ENCODE measurements around the gene PPID.
"Not testable (repeated sequence)": the region's sequence is repeated elsewhere in the genome, so short reads cannot be mapped to it uniquely, and the experiment has no call there.

Gene PPID

GRCh38 chr4:158729716-158730559 lies 6.7 kb upstream of the PPID start:
- peak; percentile 35 for DNase-seq

GRCh38 chr4:158728236-158728635 lies 5.0 kb upstream of the PPID start:
- no peak for DNase-seq

- no peak for DNase-seq
These were observed 3.4 kb upstream of the PPID start for GRCh38 chr4:158726633-158727032.

- DNase-seq = no peak
These were observed 1.4 kb upstream of the PPID start for GRCh38 chr4:158724637-158725036.

GRCh38 chr4:158722291-158722916 lies 792 bp downstream of the PPID start:
- DNase-seq = peak; percentile 20

- no peak for DNase-seq
These were observed 1.5 kb downstream of the PPID start for GRCh38 chr4:158721680-158722079.

- DNase-seq = no peak
These were observed 7.4 kb downstream of the PPID start for GRCh38 chr4:158715802-158716201.

- DNase-seq = no peak
These were observed 8.3 kb downstream of the PPID start for GRCh38 chr4:158714937-158715336.

GRCh38 chr4:158712622-158713021 lies 10.6 kb downstream of the PPID start:
- DNase-seq = not testable (repeated sequence)

GRCh38 chr4:158710814-158711213 lies 12.4 kb downstream of the PPID start:
- no peak for DNase-seq

GRCh38 chr4:158704274-158704673 lies 18.9 kb downstream of the PPID start:
- DNase-seq = no peak

GRCh38 chr4:158688813-158689212 lies 34.4 kb downstream of the PPID start:
- DNase-seq = no peak

- DNase-seq = no peak
These were observed 41.1 kb downstream of the PPID start for GRCh38 chr4:158682066-158682465.

GRCh38 chr4:158681629-158682028 lies 41.6 kb downstream of the PPID start:
- no peak for DNase-seq

- no peak for DNase-seq
These were observed 44.4 kb downstream of the PPID start for GRCh38 chr4:158678767-158679166.

- no peak for DNase-seq
These were observed 47.1 kb downstream of the PPID start for GRCh38 chr4:158676076-158676475.

GRCh38 chr4:158673633-158674032 lies 49.6 kb downstream of the PPID start:
- no peak for DNase-seq

GRCh38 chr4:158671915-158672806 lies 51.0 kb downstream of the PPID start, which contains the start of gene ETFDH:
Gene ETFDH, plus strand, starts transcription at chr4:158672296. Its CDS starts 161 bp downstream, at chr4:158672457.
- peak; percentile 97 for DNase-seq

GRCh38 chr4:158671665-158671914 lies 51.6 kb downstream of the PPID start, which contains the start of gene C4orf46:
Gene C4orf46, minus strand, starts transcription at chr4:158671887. Its CDS starts 86 bp downstream, at chr4:158671801.
- no peak for DNase-seq

GRCh38 chr4:158670975-158671664 lies 52.1 kb downstream of the PPID start:
- peak; percentile 83 for DNase-seq

GRCh38 chr4:158669310-158669709 lies 53.9 kb downstream of the PPID start:
- no peak for DNase-seq

- no peak for DNase-seq
These were observed 55.5 kb downstream of the PPID start for GRCh38 chr4:158667651-158668198.

- DNase-seq = no peak
These were observed 56.3 kb downstream of the PPID start for GRCh38 chr4:158666892-158667291.
